ENCODE results near the gene CXADR.

Gene CXADR

GRCh38 chr21:17548262-17548661, 35.4 kb downstream of the CXADR start:
- ChIA-PET POLR2A (no interaction called here), CTCF (no interaction called here)
- DNase-seq (ENCODE audit: extremely low spot score) = no peak
- TF ChIP-seq ELF4 (IDR thresholded peaks at IDR 0.05) (no peak), ARNT (IDR thresholded peaks at IDR 0.05) (no peak), CTBP1 (IDR thresholded peaks at IDR 0.05; ENCODE audit: borderline replicate concordance) (no peak), PKNOX1 (IDR thresholded peaks at IDR 0.05) (no peak), TARDBP (IDR thresholded peaks at IDR 0.05) (no peak), NFRKB (IDR thresholded peaks at IDR 0.05) (no peak), BHLHE40 (IDR thresholded peaks at IDR 0.05; ENCODE audit: borderline replicate concordance) (no peak), FOXA1 (IDR thresholded peaks at IDR 0.05) (no peak), FOXM1 (IDR thresholded peaks at IDR 0.05; ENCODE audit: borderline replicate concordance) (no peak), FOXK2 (IDR thresholded peaks at IDR 0.05) (no peak), HDGF (IDR thresholded peaks at IDR 0.05; ENCODE audit: borderline replicate concordance) (no peak)

- ChIA-PET CTCF (no interaction called here), POLR2A (no interaction called here)
- no peak for DNase-seq (ENCODE audit: extremely low spot score)
- TF ChIP-seq PKNOX1 (IDR thresholded peaks at IDR 0.05) (no peak), FOXK2 (IDR thresholded peaks at IDR 0.05) (no peak), BHLHE40 (IDR thresholded peaks at IDR 0.05; ENCODE audit: borderline replicate concordance) (no peak), FOXA1 (IDR thresholded peaks at IDR 0.05) (no peak), FOXM1 (IDR thresholded peaks at IDR 0.05; ENCODE audit: borderline replicate concordance) (no peak), NFRKB (IDR thresholded peaks at IDR 0.05) (no peak), L3MBTL2 (conservative IDR thresholded peaks at IDR 0.05) (no peak), ARNT (IDR thresholded peaks at IDR 0.05) (no peak), SP1 (IDR thresholded peaks at IDR 0.05) (no peak), TARDBP (IDR thresholded peaks at IDR 0.05) (no peak), HDGF (IDR thresholded peaks at IDR 0.05; ENCODE audit: borderline replicate concordance) (no peak), LEF1 (IDR thresholded peaks at IDR 0.05; ENCODE audit: borderline replicate concordance) (no peak), ZNF384 (IDR thresholded peaks at IDR 0.05) (no peak), CTBP1 (IDR thresholded peaks at IDR 0.05; ENCODE audit: borderline replicate concordance) (no peak), ELF4 (IDR thresholded peaks at IDR 0.05) (no peak)
Measured at GRCh38 chr21:17550671-17551308, 37.9 kb downstream of the CXADR start.

GRCh38 chr21:17552410-17552809, 39.6 kb downstream of the CXADR start:
- no peak for DNase-seq (ENCODE audit: extremely low spot score)
- ChIA-PET POLR2A (interaction anchor here (1.6 kb wide), 1 partner anchor 39 kb away, joined by 4 read pairs; no protein-coding TSS in a partner anchor), CTCF (no interaction called here)
- TF ChIP-seq HDGF (IDR thresholded peaks at IDR 0.05; ENCODE audit: borderline replicate concordance) = no peak
- TF ChIP-seq TARDBP (IDR thresholded peaks at IDR 0.05) = no peak
- no peak for TF ChIP-seq FOXM1 (IDR thresholded peaks at IDR 0.05; ENCODE audit: borderline replicate concordance)
- no peak for TF ChIP-seq PKNOX1 (IDR thresholded peaks at IDR 0.05)
- no peak for TF ChIP-seq BHLHE40 (IDR thresholded peaks at IDR 0.05; ENCODE audit: borderline replicate concordance)
- no peak for TF ChIP-seq ZNF384 (IDR thresholded peaks at IDR 0.05)
- TF ChIP-seq SP1 (IDR thresholded peaks at IDR 0.05) = no peak
- TF ChIP-seq NFRKB (IDR thresholded peaks at IDR 0.05) = no peak
- no peak for TF ChIP-seq LEF1 (IDR thresholded peaks at IDR 0.05; ENCODE audit: borderline replicate concordance)
- no peak for TF ChIP-seq SUZ12 (IDR thresholded peaks at IDR 0.05)
- TF ChIP-seq FOXA1 (IDR thresholded peaks at IDR 0.05) = no peak
- TF ChIP-seq ARNT (IDR thresholded peaks at IDR 0.05) = no peak
- no peak for TF ChIP-seq ELF4 (IDR thresholded peaks at IDR 0.05)
- TF ChIP-seq L3MBTL2 (conservative IDR thresholded peaks at IDR 0.05) = no peak

GRCh38 chr21:17554120-17554519, 41.3 kb downstream of the CXADR start:
- POLR2A ChIA-PET = interaction anchor here (1.0 to 1.2 kb wide), 2 partner anchors 12 to 41 kb away, joined by 3 to 6 read pairs; partner anchors contain the start of gene CXADR
- CTCF ChIA-PET = interaction anchor here (1.0 to 1.6 kb wide), 7 partner anchors 12 to 190 kb away, joined by 3 to 9 read pairs (median 5); partner anchors contain the start of gene CXADR
- no peak for TF ChIP-seq HDGF (IDR thresholded peaks at IDR 0.05; ENCODE audit: borderline replicate concordance)
- TF ChIP-seq SP1 (IDR thresholded peaks at IDR 0.05) = no peak
- DNase-seq (ENCODE audit: extremely low spot score) = no peak

GRCh38 chr21:17554679-17555465, 42.0 kb downstream of the CXADR start:
- peak; percentile 19 for DNase-seq (ENCODE audit: extremely low spot score)
- no peak for TF ChIP-seq SP1 (IDR thresholded peaks at IDR 0.05)
- peak; percentile 71 for TF ChIP-seq PKNOX1 (IDR thresholded peaks at IDR 0.05)
- CTCF ChIA-PET = interaction anchor here (0.6 to 1.6 kb wide), 10 partner anchors 13 to 191 kb away, joined by 3 to 9 read pairs (median 4); partner anchors contain the start of gene CXADR
- POLR2A ChIA-PET = interaction anchor here (1.0 to 1.2 kb wide), 2 partner anchors 13 to 41 kb away, joined by 3 to 6 read pairs; partner anchors contain the start of gene CXADR

Measured in HEK293T (cell line).